Muscle layer of colon (tissue), 2 donors: ENCODE measurements around the gene PLD5.
"Not testable (repeated sequence)": the region's sequence is repeated elsewhere in the genome, so short reads cannot be mapped to it uniquely, and the experiment has no call there.

Experiments used
- H3K27ac ChIP-seq: one replicate; pipeline ENCODE4 v1.7.0; 2013; ENCODE audit warnings: low read depth, mild to moderate bottlenecking, low read length, moderate library complexity
- H3K27me3 ChIP-seq, 2 donors: one replicate each; pipeline ENCODE4 v1.7.0; 2013; ENCODE audit warnings: low read length in 2 of 2, mild to moderate bottlenecking in 2 of 2; ENCODE audit not compliant: insufficient read depth in 2 of 2, control insufficient read depth in 1 of 2
- H3K36me3 ChIP-seq: one replicate; pipeline ENCODE4 v1.7.0; 2013; ENCODE audit warnings: mild to moderate bottlenecking, low read length; ENCODE audit not compliant: insufficient read depth
- H3K4me1 ChIP-seq: one replicate; pipeline ENCODE4 v1.7.0; 2013; ENCODE audit warnings: mild to moderate bottlenecking, low read length; ENCODE audit not compliant: insufficient read depth
- H3K4me3 ChIP-seq, 2 donors: one replicate each; pipeline ENCODE4 v1.7.0; 2013; ENCODE audit warnings: low read length in 2 of 2, low read depth in 1 of 2, mild to moderate bottlenecking in 1 of 2, moderate library complexity in 1 of 2
- H3K9ac ChIP-seq: one replicate; pipeline ENCODE4 v1.7.0; 2013; ENCODE audit warnings: low read length
- H3K9me3 ChIP-seq: one replicate; pipeline ENCODE4 v1.7.0; 2013; ENCODE audit warnings: mild to moderate bottlenecking, low read length
- donor health status: abdominal sarcoma.
- donor health status: Adenocarcinoma of cecum.

Gene PLD5

DNA sequence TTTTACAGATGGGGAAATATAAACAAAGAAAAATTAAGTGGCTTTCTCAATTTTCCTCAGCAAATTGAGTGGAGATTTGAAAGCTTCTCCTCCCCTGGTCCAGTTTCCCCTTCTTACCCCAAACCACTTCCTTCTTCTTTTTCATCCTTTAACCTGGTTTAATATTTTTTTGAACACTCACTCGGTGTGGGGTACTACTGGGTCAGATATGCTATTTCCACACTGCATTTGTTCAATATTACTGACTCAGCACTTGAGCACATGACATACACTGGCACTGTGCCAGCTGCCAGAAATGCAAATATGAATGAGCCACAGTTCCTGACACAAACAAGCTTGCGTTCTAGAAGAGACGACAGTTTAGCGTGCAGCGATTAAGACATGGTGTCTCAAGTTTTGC, 193.6 kb downstream of the PLD5 start:
- H3K9ac ChIP-seq, H3K27me3 ChIP-seq, H3K4me1 ChIP-seq, H3K9me3 ChIP-seq, H3K27ac ChIP-seq, H3K4me3 ChIP-seq, H3K36me3 ChIP-seq: not testable (repeated sequence)

- H3K27ac ChIP-seq, H3K4me1 ChIP-seq, H3K27me3 ChIP-seq, H3K9me3 ChIP-seq, H3K9ac ChIP-seq, H3K36me3 ChIP-seq, H3K4me3 ChIP-seq: not testable (repeated sequence)
Measured at GRCh38 chr1:242327381-242327780, 197.1 kb downstream of the PLD5 start.

- H3K4me1 ChIP-seq, H3K9me3 ChIP-seq, H3K4me3 ChIP-seq, H3K27ac ChIP-seq, H3K9ac ChIP-seq, H3K27me3 ChIP-seq, H3K36me3 ChIP-seq: not testable (repeated sequence)
Measured at GRCh38 chr1:242321981-242322380, 202.5 kb downstream of the PLD5 start.

DNA sequence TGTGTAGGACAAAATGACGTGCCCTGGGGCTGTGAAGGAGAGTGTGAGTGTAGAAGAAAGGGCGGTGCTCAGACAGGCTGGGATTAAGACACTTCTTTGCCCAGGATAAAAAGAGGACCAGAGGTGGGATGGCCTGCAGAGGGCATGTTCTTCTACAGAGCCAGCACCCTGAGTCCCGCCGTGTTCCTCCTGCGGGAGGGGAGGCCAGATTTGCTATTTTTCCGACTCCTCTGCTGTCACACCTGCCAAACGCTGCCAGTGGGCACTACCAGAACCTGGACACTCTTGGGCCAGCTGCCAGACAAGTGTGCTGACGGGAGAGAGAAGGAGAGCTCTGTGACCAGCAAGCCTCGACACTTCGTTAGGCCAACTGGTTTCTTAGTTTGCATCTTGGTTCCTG, 206.4 kb downstream of the PLD5 start:
- Histone ChIP-seq H3K4me3 (no peak overlapping the region), H3K4me1 (no peaks in the 10 kb centered on the region), H3K36me3 (no peaks in the 10 kb centered on the region), H3K9ac (no peak overlapping the region), H3K27me3 (no peaks in the 10 kb centered on the region), H3K27ac (no peak overlapping the region), H3K9me3 (no peaks in the 10 kb centered on the region)

DNA sequence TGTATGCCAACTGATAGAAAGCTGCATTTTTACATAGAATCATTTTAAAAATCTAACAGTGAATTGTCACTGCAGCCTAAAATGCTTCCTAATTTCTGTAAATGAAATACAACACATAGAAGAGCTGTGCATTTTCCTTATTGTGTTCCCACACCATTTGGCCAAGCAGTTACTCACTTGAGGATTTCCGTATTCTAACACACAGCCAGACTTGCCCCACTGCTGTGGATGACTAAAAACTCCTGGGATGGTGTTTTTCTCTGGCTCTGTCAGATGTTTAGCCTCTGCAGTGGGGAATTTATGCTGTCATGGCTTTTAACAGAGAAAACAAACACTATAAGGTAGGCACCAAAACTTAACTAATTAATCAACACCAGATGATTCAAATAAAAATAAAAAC, 209.6 kb downstream of the PLD5 start:
- not testable (repeated sequence) for H3K36me3 ChIP-seq, H3K27ac ChIP-seq, H3K27me3 ChIP-seq, H3K4me3 ChIP-seq, H3K9me3 ChIP-seq, H3K4me1 ChIP-seq, H3K9ac ChIP-seq

- H3K9ac ChIP-seq, H3K27ac ChIP-seq, H3K4me1 ChIP-seq, H3K27me3 ChIP-seq, H3K9me3 ChIP-seq, H3K36me3 ChIP-seq, H3K4me3 ChIP-seq: not testable (repeated sequence)
Measured at GRCh38 chr1:242314085-242314649, 210.3 kb downstream of the PLD5 start.

GRCh38 chr1:242308681-242309080, 215.8 kb downstream of the PLD5 start:
- not testable (repeated sequence) for H3K9ac ChIP-seq, H3K4me1 ChIP-seq, H3K27me3 ChIP-seq, H3K9me3 ChIP-seq, H3K4me3 ChIP-seq, H3K36me3 ChIP-seq, H3K27ac ChIP-seq

DNA sequence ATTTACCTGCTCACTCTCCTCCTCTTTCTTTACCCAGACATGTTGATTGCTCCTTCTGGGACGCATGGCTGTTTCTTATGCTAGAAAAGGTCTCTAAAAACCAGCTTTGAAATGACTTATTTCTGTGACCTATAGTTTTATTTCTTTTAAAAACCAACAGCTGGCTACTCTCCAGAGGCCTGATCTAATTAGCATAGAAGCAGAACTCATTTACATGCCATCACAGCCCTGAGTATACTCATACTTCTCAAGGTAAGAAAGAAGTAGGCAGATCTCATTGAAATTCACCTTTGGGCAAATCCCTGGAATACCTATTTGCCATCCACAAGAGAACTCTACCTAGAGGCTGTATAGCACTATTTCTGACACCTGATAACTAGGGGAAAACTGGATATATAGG, 230.7 kb downstream of the PLD5 start:
- H3K27ac ChIP-seq, H3K36me3 ChIP-seq, H3K4me1 ChIP-seq: not testable (repeated sequence)

DNA sequence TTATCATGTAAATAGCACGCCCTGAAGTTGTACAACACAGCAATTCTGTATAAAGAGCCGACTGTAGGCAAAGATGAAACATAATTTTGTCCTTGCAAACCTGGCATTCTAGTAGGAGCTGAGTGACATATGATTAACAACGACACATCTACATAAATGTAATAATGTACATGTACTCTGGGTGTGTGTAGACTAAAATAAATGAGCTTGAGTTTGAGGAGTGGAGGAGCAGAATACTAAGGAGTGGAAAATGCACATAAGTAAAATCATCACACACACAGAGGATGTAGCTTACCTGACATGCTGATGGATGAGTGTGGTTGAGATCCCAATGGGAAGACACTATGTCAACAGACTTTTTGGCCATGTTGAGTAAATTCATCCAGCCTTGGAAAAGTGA, 236.4 kb downstream of the PLD5 start:
- H3K9me3 ChIP-seq, H3K36me3 ChIP-seq, H3K27ac ChIP-seq, H3K4me3 ChIP-seq, H3K27me3 ChIP-seq, H3K9ac ChIP-seq, H3K4me1 ChIP-seq: not testable (repeated sequence)

More for the DNA sequence above, 230.7 kb downstream of the PLD5 start:
- not testable (repeated sequence) for H3K27me3 ChIP-seq, H3K9me3 ChIP-seq, H3K9ac ChIP-seq, H3K4me3 ChIP-seq

DNA sequence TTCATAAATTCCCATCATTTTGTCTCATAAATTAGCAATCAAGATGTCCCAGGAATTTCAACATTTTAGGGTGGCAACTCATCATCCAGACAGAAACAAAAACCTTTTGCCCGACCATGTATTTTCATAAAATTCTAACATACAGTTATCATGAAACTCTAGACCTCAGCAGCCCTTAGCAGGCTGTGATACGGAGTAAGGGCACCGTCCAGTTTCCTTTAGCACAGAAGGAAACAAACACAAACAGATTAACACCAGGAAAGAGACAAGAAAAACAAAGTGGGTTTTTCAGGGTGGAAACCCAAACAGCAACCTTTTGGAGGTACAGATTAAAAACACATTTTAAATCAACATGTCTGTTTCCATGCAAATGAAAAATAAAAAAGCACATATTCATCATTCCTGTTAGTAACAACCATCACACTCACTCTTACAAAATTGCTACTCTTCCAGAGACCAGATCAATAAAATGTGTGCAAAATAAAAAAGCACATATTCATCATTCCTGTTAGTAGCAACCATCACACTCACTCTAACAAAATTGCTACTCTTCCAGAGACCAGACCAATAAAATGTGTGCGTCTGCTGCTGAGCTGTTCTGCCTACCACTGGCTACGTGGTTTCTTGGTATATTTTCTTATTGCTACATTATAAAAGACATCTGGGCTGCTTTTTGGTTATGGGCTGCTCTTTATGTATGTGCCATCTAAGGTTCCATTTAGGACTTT, 241.6 kb downstream of the PLD5 start:
- H3K4me1 ChIP-seq, H3K9ac ChIP-seq, H3K36me3 ChIP-seq, H3K9me3 ChIP-seq, H3K27me3 ChIP-seq, H3K4me3 ChIP-seq, H3K27ac ChIP-seq: not testable (repeated sequence)

- not testable (repeated sequence) for H3K9ac ChIP-seq, H3K4me1 ChIP-seq, H3K36me3 ChIP-seq, H3K4me3 ChIP-seq, H3K27ac ChIP-seq, H3K27me3 ChIP-seq, H3K9me3 ChIP-seq
Measured at GRCh38 chr1:242278406-242278805, 246.1 kb downstream of the PLD5 start.

- not testable (repeated sequence) for H3K4me1 ChIP-seq, H3K9ac ChIP-seq, H3K27me3 ChIP-seq, H3K27ac ChIP-seq, H3K9me3 ChIP-seq, H3K4me3 ChIP-seq, H3K36me3 ChIP-seq
Measured at GRCh38 chr1:242276769-242277168, 247.7 kb downstream of the PLD5 start.
